Measurements from ENCODE around the gene FBXL7. TPM values are rescaled to one million over a fixed set of nuclear protein-coding genes. Genes with fewer than 3 reads are reported as not detected.

Gene FBXL7
- total and polyA plus RNA-seq, 2 donors (not counting 1 experiment from before 2014, with no cell fraction given): 6.4 to 12.9 TPM

DNA sequence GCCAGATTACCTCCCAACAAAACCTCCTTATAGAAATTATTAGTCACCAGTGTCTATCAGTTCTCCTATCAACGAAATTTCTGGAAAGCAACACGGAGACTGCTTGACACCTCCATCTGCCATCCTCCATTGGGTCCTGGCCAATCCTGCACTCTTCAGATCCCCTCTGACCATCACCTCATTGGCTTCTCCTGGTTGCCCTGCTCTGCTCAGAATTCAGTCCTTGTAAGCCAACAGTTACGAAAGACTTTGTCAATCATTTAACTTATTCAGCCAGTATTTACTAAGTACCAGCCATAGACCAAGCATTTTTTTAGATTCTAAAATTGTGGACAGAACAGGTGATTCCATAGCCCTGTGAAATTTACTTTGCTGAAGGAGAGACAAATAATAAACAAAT is 451.1 kb downstream of the FBXL7 start:
- Histone ChIP-seq H3K27me3 (ENCODE audit: control insufficient read depth, insufficient read depth, low read length) (no peaks in the 10 kb centered on the region), H3K27ac (ENCODE audit: insufficient read depth, low read length) (no peak overlapping the region), H3K9me3 (ENCODE audit: control insufficient read depth, insufficient read depth, low read depth, low read length) (no peaks in the 10 kb centered on the region), H3K4me2 (ENCODE audit: extremely low read depth, insufficient read depth, low read length) (no peak overlapping the region), H4K20me1 (ENCODE audit: control insufficient read depth, extremely low read depth, insufficient read depth, low read length) (no peaks in the 10 kb centered on the region), H3K36me3 (ENCODE audit: control insufficient read depth, insufficient read depth, low read length) (no peaks in the 10 kb centered on the region), H3K9ac (ENCODE audit: insufficient read depth, low read length) (no peak overlapping the region), H3K4me3 (replicated peaks in 1 of 4; ENCODE audit: control extremely low read depth in 1 of 4, insufficient read depth in 1 of 4, low read depth in 3 of 4, low read length in 4 of 4) (no peak overlapping the region), H3K79me2 (ENCODE audit: control insufficient read depth, insufficient read depth, low read length) (no peaks in the 10 kb centered on the region), H3K4me1 (ENCODE audit: control insufficient read depth, extremely low read depth, insufficient read depth, low read length) (no peaks in the 10 kb centered on the region), H2AFZ (ENCODE audit: low read length) (no peak overlapping the region)
- no peak for DNase-seq (ENCODE audit: low read depth in 2 of 2)
- TF ChIP-seq CTCF (conservative IDR thresholded peaks at IDR 0.05 in 1 of 2, IDR thresholded peaks at IDR 0.05 in 1 of 2; ENCODE audit: low read depth in 1 of 2, low read length in 2 of 2) (no peak), EZH2 (IDR thresholded peaks at IDR 0.05; ENCODE audit: low read length, missing control alignments) (no peak)

- Histone ChIP-seq H3K9ac (ENCODE audit: insufficient read depth, low read length) (no peak overlapping the region), H3K27me3 (ENCODE audit: control insufficient read depth, insufficient read depth, low read length) (no peaks in the 10 kb centered on the region), H2AFZ (ENCODE audit: low read length) (no peak overlapping the region), H4K20me1 (ENCODE audit: control insufficient read depth, extremely low read depth, insufficient read depth, low read length) (no peaks in the 10 kb centered on the region), H3K4me2 (ENCODE audit: extremely low read depth, insufficient read depth, low read length) (no peak overlapping the region), H3K27ac (ENCODE audit: insufficient read depth, low read length) (no peak overlapping the region), H3K9me3 (ENCODE audit: control insufficient read depth, insufficient read depth, low read depth, low read length) (no peaks in the 10 kb centered on the region), H3K36me3 (ENCODE audit: control insufficient read depth, insufficient read depth, low read length) (no peaks in the 10 kb centered on the region), H3K4me3 (replicated peaks in 1 of 4; ENCODE audit: control extremely low read depth in 1 of 4, insufficient read depth in 1 of 4, low read depth in 3 of 4, low read length in 4 of 4) (no peak overlapping the region), H3K79me2 (ENCODE audit: control insufficient read depth, insufficient read depth, low read length) (no peaks in the 10 kb centered on the region), H3K4me1 (ENCODE audit: control insufficient read depth, extremely low read depth, insufficient read depth, low read length) (no peaks in the 10 kb centered on the region)
- TF ChIP-seq CTCF (conservative IDR thresholded peaks at IDR 0.05 in 1 of 2, IDR thresholded peaks at IDR 0.05 in 1 of 2; ENCODE audit: low read depth in 1 of 2, low read length in 2 of 2): no peak
- TF ChIP-seq EZH2 (IDR thresholded peaks at IDR 0.05; ENCODE audit: low read length, missing control alignments): no peak
- DNase-seq (ENCODE audit: low read depth in 2 of 2): no peak
These were observed 451.6 kb downstream of the FBXL7 start for GRCh38 chr5:15951550-15951949.

DNA sequence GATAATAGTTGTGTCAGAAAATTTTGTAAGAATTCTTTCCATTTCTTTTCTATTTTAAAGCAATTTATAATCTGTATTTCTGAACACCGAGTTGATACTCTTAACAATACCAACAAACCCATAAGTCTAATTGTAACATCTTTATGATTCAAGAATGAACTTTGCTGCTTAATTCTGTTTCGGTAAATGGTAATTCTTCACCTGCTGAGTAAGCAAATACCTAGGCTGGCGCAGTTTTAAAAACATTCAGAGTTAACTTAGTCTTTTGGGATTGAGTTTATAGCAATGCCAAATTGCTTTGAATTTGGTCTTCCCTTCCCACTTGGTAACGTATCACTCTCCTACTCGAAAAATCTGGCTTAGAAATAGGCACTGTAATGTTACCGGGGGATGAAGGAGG is 456.6 kb downstream of the FBXL7 start:
- no peak overlapping the region for H3K4me2 ChIP-seq (ENCODE audit: extremely low read depth, insufficient read depth, low read length)

More for the DNA sequence above, 456.6 kb downstream of the FBXL7 start:
- no peaks in the 10 kb centered on the region for H4K20me1 ChIP-seq (ENCODE audit: control insufficient read depth, extremely low read depth, insufficient read depth, low read length)
- H3K4me1 ChIP-seq (ENCODE audit: control insufficient read depth, extremely low read depth, insufficient read depth, low read length): no peaks in the 10 kb centered on the region
- H3K36me3 ChIP-seq (ENCODE audit: control insufficient read depth, insufficient read depth, low read length): no peaks in the 10 kb centered on the region
- DNase-seq (ENCODE audit: low read depth in 2 of 2): no peak
- H3K79me2 ChIP-seq (ENCODE audit: control insufficient read depth, insufficient read depth, low read length): no peaks in the 10 kb centered on the region
- no peak overlapping the region for H3K4me3 ChIP-seq (replicated peaks in 1 of 4; ENCODE audit: control extremely low read depth in 1 of 4, insufficient read depth in 1 of 4, low read depth in 3 of 4, low read length in 4 of 4)
- H3K9me3 ChIP-seq (ENCODE audit: control insufficient read depth, insufficient read depth, low read depth, low read length): no peaks in the 10 kb centered on the region
- no peak for TF ChIP-seq CTCF (conservative IDR thresholded peaks at IDR 0.05 in 1 of 2, IDR thresholded peaks at IDR 0.05 in 1 of 2; ENCODE audit: low read depth in 1 of 2, low read length in 2 of 2)
- no peak for TF ChIP-seq EZH2 (IDR thresholded peaks at IDR 0.05; ENCODE audit: low read length, missing control alignments)
- no peaks in the 10 kb centered on the region for H3K27me3 ChIP-seq (ENCODE audit: control insufficient read depth, insufficient read depth, low read length)
- no peak overlapping the region for H3K27ac ChIP-seq (ENCODE audit: insufficient read depth, low read length)
- H3K9ac ChIP-seq (ENCODE audit: insufficient read depth, low read length): no peak overlapping the region
- no peak overlapping the region for H2AFZ ChIP-seq (ENCODE audit: low read length)

Data from fibroblast of lung (primary cell).